Kidney (tissue), 14 donors: ENCODE results near the gene EVA1A. TPM values are rescaled to one million over a fixed set of nuclear protein-coding genes. Genes with fewer than 3 reads are reported as not detected.

Experiments
- DNase-seq, 5 donors: peaks; one replicate each; pipeline ENCODE4 v3.0.0-alpha.2; 2013 to 2020
- FAIRE-seq: peaks from 2 replicates; lab custom pipeline; 2012; peaks lifted over from hg19 to GRCh38; lab: Jason Lieb, UNC
- H3K27ac ChIP-seq, 2 donors: one replicate each; pipeline ENCODE4 v1.7.0; 2013; ENCODE audit warnings: low read depth in 2 of 2, low read length in 2 of 2, inconsistent platforms in 1 of 2
- H3K27me3 ChIP-seq: one replicate; pipeline ENCODE4 v1.7.1; 2013; ENCODE audit warnings: low read length, inconsistent platforms; ENCODE audit not compliant: control insufficient read depth, insufficient read depth
- H3K36me3 ChIP-seq, 3 donors: one replicate each; pipeline versions ENCODE4 v1.7.0 to v1.7.1; 2013; ENCODE audit warnings: low read length in 3 of 3, control low read depth in 1 of 3, inconsistent platforms in 1 of 3; ENCODE audit not compliant: insufficient read depth in 3 of 3, control insufficient read depth in 2 of 3
- H3K4me1 ChIP-seq, 3 donors: one replicate each; pipeline versions ENCODE4 v1.7.0 to v1.7.1; 2013; ENCODE audit warnings: low read length in 3 of 3, inconsistent platforms in 1 of 3, low read depth in 1 of 3; ENCODE audit not compliant: control insufficient read depth in 2 of 3, insufficient read depth in 2 of 3
- H3K4me3 ChIP-seq, 3 donors: one replicate each; pipeline versions ENCODE4 v1.7.0 to v1.8.1; 2013; ENCODE audit warnings: low read length in 3 of 3, control low read depth in 1 of 3, inconsistent platforms in 1 of 3
- H3K9ac ChIP-seq, 3 donors: one replicate each; pipeline versions ENCODE4 v1.7.0 to v1.7.1; 2013; ENCODE audit warnings: low read length in 3 of 3, control low read depth in 1 of 3, inconsistent platforms in 1 of 3
- H3K9me3 ChIP-seq, 3 donors: one replicate each; pipeline versions ENCODE4 v1.7.0 to v1.7.1; 2013; ENCODE audit warnings: low read length in 3 of 3, control low read depth in 1 of 3, inconsistent platforms in 1 of 3; ENCODE audit not compliant: control insufficient read depth in 2 of 3, insufficient read depth in 1 of 3
- CTCF ChIP-seq: IDR thresholded peaks from 3 replicates; pipeline ENCODE4 v1.5.1; 2012; ENCODE audit warnings: mild to moderate bottlenecking, moderate library complexity, borderline replicate concordance; ENCODE audit not compliant: insufficient read depth; ENCODE audit errors: extremely low read depth
- intact Hi-C: fragments of 100-400 bp; cut with DNase I; formaldehyde crosslinking; loops from one replicate; pipeline ENCODE4 v1.11.1; 2022
- polyA plus RNA-seq: library from polyadenylated mRNA; stranded (reverse); fragments of 350-450 nt; fragmentation: Illumina TruSeq; extraction: RNeasy Lipid Tissue Mini Kit (QIAGEN cat#74804); gene quantifications from one replicate; pipeline ENCODE4 v1.2.3, GENCODE V29; 2014; ENCODE audit warnings: low read depth, low replicate concordance; ENCODE audit not compliant: insufficient read depth
- total RNA-seq: library from RNA; stranded (reverse); fragmentation: NEBNext Ultra II Directional; extraction: Animal tissue kit (Norgen Biotek cat#: 25700); gene quantifications from one replicate; pipeline ENCODE4 v1.2.1, GENCODE V29; 2021
- donor health status: control.
- donor health status: control.
- donor health status: control.
- donor health status: control.
- donor health status: control.
- donor health status: DM: yes; HTN: yes; CAD: no.
- donor health status: Normal renal cell carcinoma (clear cell type).

Gene EVA1A
- total and polyA plus RNA-seq, 2 donors from 2014 or later, result 28.1 to 32.4 TPM

GRCh38 chr2:75475976-75476375 lies 84.8 kb downstream of the EVA1A start:
- no peak for FAIRE-seq

GRCh38 chr2:75475049-75475448 lies 85.7 kb downstream of the EVA1A start:
- Histone ChIP-seq H3K27ac (no peak overlapping the region), H3K4me3 (no peak overlapping the region), H3K27me3 (no peaks in the 10 kb centered on the region), H3K9ac (no peak overlapping the region), H3K9me3 (no peaks in the 10 kb centered on the region), H3K36me3 (no peaks in the 10 kb centered on the region), H3K4me1 (peaks cover 0 to 4% (median 0%) of the 10 kb centered on the region in 3 donors)
- TF ChIP-seq CTCF, result no peak
- DNase-seq (no peak), FAIRE-seq (no peak)
- intact Hi-C loops, result no loop called here

More at GRCh38 chr2:75475976-75476375, 84.8 kb downstream of the EVA1A start:
- intact Hi-C loops, result no loop called here
- peak in 2 of 5 donors; percentile 17 to 49 for DNase-seq
- Histone ChIP-seq H3K9me3 (no peaks in the 10 kb centered on the region), H3K9ac (no peak overlapping the region), H3K4me3 (no peak overlapping the region), H3K4me1 (peaks cover 0 to 4% (median 0%) of the 10 kb centered on the region in 3 donors), H3K36me3 (no peaks in the 10 kb centered on the region), H3K27ac (no peak overlapping the region), H3K27me3 (no peaks in the 10 kb centered on the region)
- TF ChIP-seq CTCF, result no peak

- Histone ChIP-seq H3K9ac (no peak overlapping the region), H3K27ac (no peak overlapping the region), H3K4me1 (peaks cover 0 to 4% (median 0%) of the 10 kb centered on the region in 3 donors), H3K9me3 (no peaks in the 10 kb centered on the region), H3K27me3 (no peaks in the 10 kb centered on the region), H3K36me3 (no peaks in the 10 kb centered on the region), H3K4me3 (no peak overlapping the region)
- intact Hi-C loops, result no loop called here
- DNase-seq (no peak), FAIRE-seq (no peak)
- TF ChIP-seq CTCF, result no peak
These were observed 86.6 kb downstream of the EVA1A start for GRCh38 chr2:75474115-75474514.

GRCh38 chr2:75466708-75467311 lies 93.9 kb downstream of the EVA1A start:
- Histone ChIP-seq H3K9ac (no peak overlapping the region), H3K4me3 (no peak overlapping the region), H3K4me1 (no peaks in the 10 kb centered on the region), H3K27ac (no peak overlapping the region), H3K27me3 (no peaks in the 10 kb centered on the region), H3K9me3 (no peaks in the 10 kb centered on the region), H3K36me3 (no peaks in the 10 kb centered on the region)
- DNase-seq (peak in 3 of 5 donors; percentile 16 to 34 (median 20)), FAIRE-seq (no peak)
- intact Hi-C loops, result no loop called here
- TF ChIP-seq CTCF, result peak; percentile 50
